ENCODE data around the gene ADAM12. TPM values are rescaled to one million over a fixed set of nuclear protein-coding genes. Genes with fewer than 3 reads are reported as not detected.

ADAM12 gene
- total and polyA plus RNA-seq, 5 donors, result 0.14 to 2.7 (median 1.4) TPM

- 74% methylated on average over 9 of the region's 9 CpGs for WGBS
- no peak overlapping the region for H3K27ac ChIP-seq (ENCODE audit: low read length)
Observed at GRCh38 chr10:126130271-126130710, 258.0 kb downstream of the ADAM12 start.

DNA sequence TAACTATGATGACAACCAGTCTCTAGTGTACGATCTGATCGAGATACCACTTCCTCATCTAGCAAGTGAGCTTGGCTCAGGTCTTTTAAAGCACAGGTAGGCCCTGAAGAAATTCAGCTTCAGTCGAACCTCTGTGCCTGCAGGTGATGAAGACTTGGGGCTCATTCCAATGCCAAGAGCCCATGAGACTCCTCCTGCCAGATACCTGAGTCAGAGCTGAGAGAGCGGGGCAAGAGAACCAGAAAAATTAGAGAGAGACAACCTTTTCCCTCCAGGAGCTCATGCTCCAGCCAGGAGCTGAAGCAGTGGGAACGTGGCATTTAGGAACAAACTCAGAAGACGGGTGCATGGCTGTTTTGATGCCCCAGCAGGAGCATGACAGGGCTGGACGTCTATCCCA, 259.3 kb downstream of the ADAM12 start:
- H3K9me3 ChIP-seq (ENCODE audit: control insufficient read depth, low read length), result no peaks in the 10 kb centered on the region
- DNase-seq (no peak), ATAC-seq (no peak)
- H3K4me3 ChIP-seq (ENCODE audit: low read length), result no peak overlapping the region
- H3K4me1 ChIP-seq (ENCODE audit: control insufficient read depth, insufficient read depth, low read length), result no peaks in the 10 kb centered on the region
- 88% methylated on average over 7 of the region's 7 CpGs for WGBS
- intact Hi-C loops (cut with DNase I), result no loop called here
- no peak overlapping the region for H3K27ac ChIP-seq (ENCODE audit: low read length)
- H3K27me3 ChIP-seq (ENCODE audit: control insufficient read depth, insufficient read depth), result no peaks in the 10 kb centered on the region

More at GRCh38 chr10:126130271-126130710, 258.0 kb downstream of the ADAM12 start:
- ATAC-seq (peak; percentile 80 to 81), DNase-seq (peak; percentile 71 to 81 (median 79))
- H3K4me3 ChIP-seq (ENCODE audit: low read length), result no peak overlapping the region
- H3K27me3 ChIP-seq (ENCODE audit: control insufficient read depth, insufficient read depth), result no peaks in the 10 kb centered on the region
- H3K4me1 ChIP-seq (ENCODE audit: control insufficient read depth, insufficient read depth, low read length), result no peaks in the 10 kb centered on the region
- no peaks in the 10 kb centered on the region for H3K9me3 ChIP-seq (ENCODE audit: control insufficient read depth, low read length)
- intact Hi-C loops (cut with DNase I), result no loop called here

GRCh38 chr10:126128581-126128980, 259.7 kb downstream of the ADAM12 start:
- no peak overlapping the region for H3K27ac ChIP-seq (ENCODE audit: low read length)
- intact Hi-C loops (cut with DNase I), result no loop called here

GRCh38 chr10:126127481-126128029, 260.7 kb downstream of the ADAM12 start:
- H3K4me1 ChIP-seq (ENCODE audit: control insufficient read depth, insufficient read depth, low read length), result no peaks in the 10 kb centered on the region
- no peaks in the 10 kb centered on the region for H3K9me3 ChIP-seq (ENCODE audit: control insufficient read depth, low read length)
- no peak overlapping the region for H3K27ac ChIP-seq (ENCODE audit: low read length)
- 94% methylated on average over 7 of the region's 7 CpGs for WGBS
- no peaks in the 10 kb centered on the region for H3K27me3 ChIP-seq (ENCODE audit: control insufficient read depth, insufficient read depth)
- intact Hi-C loops (cut with DNase I), result no loop called here
- ATAC-seq (no peak), DNase-seq (no peak)
- H3K4me3 ChIP-seq (ENCODE audit: low read length), result no peak overlapping the region

More at GRCh38 chr10:126128581-126128980, 259.7 kb downstream of the ADAM12 start:
- H3K4me3 ChIP-seq (ENCODE audit: low read length), result no peak overlapping the region
- DNase-seq (no peak), ATAC-seq (no peak)
- H3K4me1 ChIP-seq (ENCODE audit: control insufficient read depth, insufficient read depth, low read length), result no peaks in the 10 kb centered on the region
- no peaks in the 10 kb centered on the region for H3K27me3 ChIP-seq (ENCODE audit: control insufficient read depth, insufficient read depth)
- 99% methylated on average over 21 of the region's 21 CpGs for WGBS
- no peaks in the 10 kb centered on the region for H3K9me3 ChIP-seq (ENCODE audit: control insufficient read depth, low read length)

DNA sequence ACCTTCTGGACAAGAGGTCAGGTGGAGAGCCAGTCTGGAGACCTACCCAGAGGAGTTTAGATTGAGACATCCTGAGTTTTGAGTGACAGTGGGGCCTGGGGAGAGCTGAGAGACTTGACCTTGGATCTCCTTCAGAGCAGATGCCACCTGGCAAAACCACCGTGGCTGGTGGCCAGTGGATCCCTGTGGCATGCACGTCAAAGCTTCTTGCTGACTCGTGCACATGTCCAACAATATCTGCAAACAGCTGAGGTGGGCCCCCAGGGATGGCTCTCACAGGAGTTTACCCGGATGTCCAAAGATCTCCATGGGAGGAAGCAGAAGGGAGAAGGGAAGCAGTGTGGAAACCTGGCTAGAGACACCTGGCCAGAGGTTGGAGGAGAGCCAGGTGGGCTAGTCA, 261.4 kb downstream of the ADAM12 start:
- Histone ChIP-seq H3K27me3 (ENCODE audit: control insufficient read depth, insufficient read depth) (no peaks in the 10 kb centered on the region), H3K4me3 (ENCODE audit: low read length) (no peak overlapping the region), H3K4me1 (ENCODE audit: control insufficient read depth, insufficient read depth, low read length) (no peaks in the 10 kb centered on the region), H3K27ac (ENCODE audit: low read length) (no peak overlapping the region), H3K9me3 (ENCODE audit: control insufficient read depth, low read length) (no peaks in the 10 kb centered on the region)
- DNase-seq (no peak), ATAC-seq (no peak)
- intact Hi-C loops (cut with DNase I), result no loop called here
- 80% methylated on average over 4 of the region's 4 CpGs for whole genome bisulfite sequencing

- Histone ChIP-seq H3K4me3 (ENCODE audit: low read length) (no peak overlapping the region), H3K27ac (ENCODE audit: low read length) (no peak overlapping the region), H3K9me3 (ENCODE audit: control insufficient read depth, low read length) (no peaks in the 10 kb centered on the region), H3K27me3 (ENCODE audit: control insufficient read depth, insufficient read depth) (no peaks in the 10 kb centered on the region), H3K4me1 (ENCODE audit: control insufficient read depth, insufficient read depth, low read length) (no peaks in the 10 kb centered on the region)
- 86% methylated on average over 5 of the region's 5 CpGs for WGBS
- DNase-seq, result no peak
- ATAC-seq, result no peak
- intact Hi-C loops (cut with DNase I), result no loop called here
Observed at GRCh38 chr10:126126023-126126422, 262.3 kb downstream of the ADAM12 start.

DNA sequence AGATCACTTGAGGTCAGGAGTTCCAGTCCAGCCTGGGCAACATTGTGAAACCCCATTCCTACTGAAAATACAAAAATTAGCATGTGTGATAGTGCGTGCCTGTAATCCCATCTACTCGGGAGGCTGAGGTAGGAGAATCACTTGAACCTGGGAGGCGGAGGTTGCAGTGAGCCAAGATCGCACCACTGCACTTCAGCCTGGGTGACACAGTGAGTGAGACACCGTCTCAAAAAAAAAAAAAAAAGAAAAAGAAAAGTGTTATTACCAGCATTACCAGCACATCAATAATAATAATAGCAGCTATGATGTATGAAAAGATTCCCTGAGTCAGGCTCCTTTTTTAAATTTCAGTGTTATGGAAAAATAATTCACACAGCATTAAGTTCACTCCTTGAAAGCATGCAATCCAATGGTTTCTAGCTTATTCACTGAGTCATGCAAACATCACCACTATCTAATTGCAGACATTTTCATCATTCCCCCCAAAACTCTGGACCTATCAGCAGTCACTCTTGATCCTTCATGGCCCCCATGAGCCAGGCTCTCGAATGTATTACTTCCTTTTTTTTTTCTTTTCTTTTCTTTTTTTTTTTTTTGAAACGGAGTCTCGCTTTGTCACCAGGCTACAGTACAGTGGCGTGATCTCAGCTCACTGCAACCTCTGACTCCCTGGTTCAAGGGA, 263.5 kb downstream of the ADAM12 start:
- DNase-seq (no peak), ATAC-seq (no peak)
- no peak overlapping the region for H3K4me3 ChIP-seq (ENCODE audit: low read length)
- no peaks in the 10 kb centered on the region for H3K4me1 ChIP-seq (ENCODE audit: control insufficient read depth, insufficient read depth, low read length)
- no peaks in the 10 kb centered on the region for H3K9me3 ChIP-seq (ENCODE audit: control insufficient read depth, low read length)
- no peak overlapping the region for H3K27ac ChIP-seq (ENCODE audit: low read length)
- WGBS, result 91% methylated on average over 9 of the region's 9 CpGs
- H3K27me3 ChIP-seq (ENCODE audit: control insufficient read depth, insufficient read depth), result no peaks in the 10 kb centered on the region
- intact Hi-C loops (cut with DNase I), result no loop called here

DNA sequence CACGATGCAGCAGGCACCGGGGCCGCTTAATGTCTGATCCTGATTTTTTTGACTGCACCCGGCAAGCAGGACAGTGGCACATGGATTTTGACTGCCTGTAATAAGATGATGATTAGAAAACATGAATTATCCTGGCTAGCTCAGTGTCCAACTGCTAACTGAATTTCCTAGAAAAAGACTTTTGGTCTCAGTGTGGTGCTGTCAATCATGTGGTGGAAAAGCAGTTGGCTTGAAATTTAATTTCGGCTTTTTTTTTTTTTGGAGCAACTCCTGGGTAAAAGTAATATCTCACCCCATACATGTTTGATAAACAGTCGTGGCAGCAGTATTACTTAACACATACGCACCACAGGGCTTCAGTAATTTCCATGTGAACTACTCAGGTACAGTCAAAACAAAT, 264.2 kb downstream of the ADAM12 start:
- H3K27ac ChIP-seq (ENCODE audit: low read length), result no peak overlapping the region
- H3K4me3 ChIP-seq (ENCODE audit: low read length), result no peak overlapping the region
- intact Hi-C loops (cut with DNase I), result no loop called here
- DNase-seq, result no peak
- H3K4me1 ChIP-seq (ENCODE audit: control insufficient read depth, insufficient read depth, low read length), result no peaks in the 10 kb centered on the region
- H3K9me3 ChIP-seq (ENCODE audit: control insufficient read depth, low read length), result no peaks in the 10 kb centered on the region
- H3K27me3 ChIP-seq (ENCODE audit: control insufficient read depth, insufficient read depth), result no peaks in the 10 kb centered on the region
- 85% methylated on average over 7 of the region's 7 CpGs for WGBS
- ATAC-seq, result no peak

DNA sequence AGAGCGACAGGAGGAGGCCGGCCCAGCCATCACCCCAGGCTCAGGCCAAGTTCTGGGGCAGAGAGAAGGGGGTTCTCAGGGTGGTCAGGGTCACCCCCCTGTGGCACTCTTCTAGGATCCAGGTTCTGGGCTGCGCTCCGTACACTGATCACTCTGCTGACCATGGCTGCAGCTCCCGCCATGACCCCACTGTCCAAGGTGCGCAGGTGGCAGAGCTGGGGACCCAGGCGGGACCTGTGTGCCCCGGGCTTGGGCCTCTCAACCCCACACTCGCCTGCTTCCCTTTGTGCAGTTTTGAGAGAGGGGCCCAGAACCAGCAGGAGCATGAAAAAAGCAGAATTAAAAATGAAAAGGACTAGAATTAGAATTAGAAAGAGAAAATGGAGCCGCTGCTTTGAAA, 264.8 kb downstream of the ADAM12 start:
- no peaks in the 10 kb centered on the region for H3K27me3 ChIP-seq (ENCODE audit: control insufficient read depth, insufficient read depth)
- H3K4me1 ChIP-seq (ENCODE audit: control insufficient read depth, insufficient read depth, low read length), result no peaks in the 10 kb centered on the region
- H3K4me3 ChIP-seq (ENCODE audit: low read length), result no peak overlapping the region
- 94% methylated on average over 10 of the region's 10 CpGs for WGBS
- intact Hi-C loops (cut with DNase I), result no loop called here
- no peak overlapping the region for H3K27ac ChIP-seq (ENCODE audit: low read length)
- H3K9me3 ChIP-seq (ENCODE audit: control insufficient read depth, low read length), result no peaks in the 10 kb centered on the region
- DNase-seq (no peak), ATAC-seq (peak in 1 of 2 donors; percentile 20)

- H3K9me3 ChIP-seq (ENCODE audit: control insufficient read depth, low read length), result no peaks in the 10 kb centered on the region
- H3K4me3 ChIP-seq (ENCODE audit: low read length), result no peak overlapping the region
- ATAC-seq (peak in 1 of 2 donors; percentile 42), DNase-seq (no peak)
- intact Hi-C loops (cut with DNase I), result no loop called here
- no peaks in the 10 kb centered on the region for H3K27me3 ChIP-seq (ENCODE audit: control insufficient read depth, insufficient read depth)
- no peaks in the 10 kb centered on the region for H3K4me1 ChIP-seq (ENCODE audit: control insufficient read depth, insufficient read depth, low read length)
- H3K27ac ChIP-seq (ENCODE audit: low read length), result no peak overlapping the region
- WGBS, result 38% methylated on average over 1 of the region's 1 CpG
Observed at GRCh38 chr10:126122881-126123280, 265.4 kb downstream of the ADAM12 start.

DNA sequence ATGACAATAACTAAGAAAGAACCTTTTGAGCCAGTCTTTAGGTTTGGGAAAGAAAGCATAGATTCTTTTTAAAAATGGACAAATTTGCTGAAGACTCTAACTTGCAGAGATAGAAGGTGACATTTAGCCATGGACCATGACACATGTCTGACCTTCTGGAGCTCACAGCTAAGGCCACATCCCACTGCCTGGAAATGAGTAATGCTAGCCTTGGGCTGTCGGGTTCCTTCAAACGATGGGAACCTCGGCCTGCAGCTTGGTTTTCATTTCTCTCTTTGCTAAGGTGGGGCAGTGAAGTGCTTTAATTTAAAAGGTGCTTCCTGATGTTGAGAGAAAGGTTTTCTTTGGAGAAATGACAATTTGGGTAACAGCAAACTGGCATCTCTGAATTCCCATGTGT, 268.7 kb downstream of the ADAM12 start:
- WGBS, result 82% methylated on average over 3 of the region's 3 CpGs
- no peaks in the 10 kb centered on the region for H3K9me3 ChIP-seq (ENCODE audit: control insufficient read depth, low read length)
- no peaks in the 10 kb centered on the region for H3K4me1 ChIP-seq (ENCODE audit: control insufficient read depth, insufficient read depth, low read length)
- DNase-seq, result no peak
- no peak overlapping the region for H3K27ac ChIP-seq (ENCODE audit: low read length)
- peak in 1 of 2 donors; percentile 84 for ATAC-seq
- intact Hi-C loops (cut with DNase I), result no loop called here
- H3K27me3 ChIP-seq (ENCODE audit: control insufficient read depth, insufficient read depth), result no peaks in the 10 kb centered on the region
- H3K4me3 ChIP-seq (ENCODE audit: low read length), result no peak overlapping the region
